ENCODE measurements around the gene ITGB3BP.

- TF ChIP-seq CTCF (IDR thresholded peaks at IDR 0.05) = no peak
- TF ChIP-seq POLR2A (IDR thresholded peaks at IDR 0.05) = no peak
- TF ChIP-seq POLR2AphosphoS5 (IDR thresholded peaks at IDR 0.05) = no peak
Measured at GRCh38 chr1:63559357-63559756, 36.3 kb upstream of the ITGB3BP start.
